Measurements from ENCODE around the gene ANGPTL8. TPM values are rescaled to one million over a fixed set of nuclear protein-coding genes. Genes with fewer than 3 reads are reported as not detected.

ANGPTL8 gene
- total RNA-seq, 6 experiments from 2014 or later = 56.7 to 287 (median 140) TPM

GRCh38 chr19:11279505-11280236, 40.3 kb downstream of the ANGPTL8 start:
- H3K27me3 ChIP-seq = no peaks in the 10 kb centered on the region
- no peak for TF ChIP-seq POLR2A (IDR thresholded peaks at IDR 0.05)
- TF ChIP-seq CTCF (IDR thresholded peaks at IDR 0.05) = no peak
- ATAC-seq = peak in 2 of 4 donors; percentile 23 to 28
- DNase-seq = no peak
- H3K4me1 ChIP-seq = no peaks in the 10 kb centered on the region
- H3K9me3 ChIP-seq = no peaks in the 10 kb centered on the region
- peak overlapping the region in 1 of 3 donors; percentile 4 for H3K27ac ChIP-seq
- 26% methylated on average over 5 of the region's 5 CpGs for whole genome bisulfite sequencing (ENCODE audit: insufficient coverage, low coverage, low lambda C conversion rate, missing lambda C conversion rate)
- no peak overlapping the region for H3K4me3 ChIP-seq
- intact Hi-C loops (cut with DNase I) = no loop called here
- no peaks in the 10 kb centered on the region for H3K36me3 ChIP-seq

GRCh38 chr19:11281356-11282049, 42.1 kb downstream of the ANGPTL8 start:
- 53% methylated on average over 7 of the region's 11 CpGs for WGBS (ENCODE audit: insufficient coverage, low coverage, low lambda C conversion rate, missing lambda C conversion rate)
- no peak for DNase-seq
- Histone ChIP-seq H3K4me1 (no peaks in the 10 kb centered on the region), H3K27me3 (no peaks in the 10 kb centered on the region), H3K9me3 (no peaks in the 10 kb centered on the region), H3K27ac (no peak overlapping the region), H3K4me3 (no peak overlapping the region), H3K36me3 (no peaks in the 10 kb centered on the region)
- intact Hi-C loops (cut with DNase I) = no loop called here
- TF ChIP-seq CTCF (IDR thresholded peaks at IDR 0.05) = no peak
- ATAC-seq = no peak

- no peak for ATAC-seq
- no peak for DNase-seq
- WGBS (ENCODE audit: insufficient coverage, low coverage, low lambda C conversion rate, missing lambda C conversion rate) = 82% methylated on average over 5 of the region's 6 CpGs
- Histone ChIP-seq H3K27me3 (no peaks in the 10 kb centered on the region), H3K36me3 (no peaks in the 10 kb centered on the region), H3K4me1 (no peaks in the 10 kb centered on the region), H3K27ac (no peak overlapping the region), H3K9me3 (no peaks in the 10 kb centered on the region), H3K4me3 (no peak overlapping the region)
- no peak for TF ChIP-seq CTCF (IDR thresholded peaks at IDR 0.05)
- TF ChIP-seq POLR2A (IDR thresholded peaks at IDR 0.05) = no peak
- intact Hi-C loops (cut with DNase I) = no loop called here
Observed at GRCh38 chr19:11284515-11284914, 45.1 kb downstream of the ANGPTL8 start.

DNA sequence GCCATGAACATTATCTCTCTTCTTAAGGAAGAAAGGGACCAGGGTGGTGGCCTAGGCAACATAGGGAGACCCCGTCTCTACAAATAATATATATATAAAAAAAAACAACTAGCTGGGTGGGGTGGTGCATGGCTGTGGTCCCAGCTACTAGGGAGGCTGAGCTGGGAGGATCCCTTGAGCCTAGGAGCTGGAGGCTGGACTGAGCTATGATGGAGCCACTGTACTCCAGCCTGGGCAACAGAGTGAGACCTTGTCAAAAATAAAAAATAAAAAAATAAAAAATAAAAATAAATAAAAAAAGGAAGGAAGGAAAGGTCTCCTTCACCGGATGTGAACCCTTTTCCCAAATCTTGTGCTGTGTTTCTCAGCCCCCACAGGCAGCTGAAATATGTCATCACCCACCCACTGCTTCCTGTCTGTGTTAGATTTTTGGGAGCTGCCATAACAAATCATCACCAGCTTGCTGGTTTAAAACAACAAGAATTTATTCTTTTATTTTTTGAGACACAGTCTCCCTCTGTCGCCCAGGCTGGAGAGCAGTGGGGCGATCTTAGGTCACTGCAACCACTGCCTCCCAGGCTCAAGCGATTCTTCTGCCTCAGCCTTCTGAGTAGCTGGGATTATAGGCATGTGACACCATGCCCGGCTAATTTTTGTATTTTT, 47.0 kb downstream of the ANGPTL8 start:
- no peaks in the 10 kb centered on the region for H3K36me3 ChIP-seq
- ATAC-seq (peak; percentile 53 to 79 (median 65)), DNase-seq (no peak)
- peak in 2 of 4 donors; percentile 27 to 32 for TF ChIP-seq CTCF (IDR thresholded peaks at IDR 0.05)
- no peak for TF ChIP-seq POLR2A (IDR thresholded peaks at IDR 0.05)
- no peaks in the 10 kb centered on the region for H3K9me3 ChIP-seq
- H3K27me3 ChIP-seq = no peaks in the 10 kb centered on the region
- 35% methylated on average over 3 of the region's 6 CpGs for WGBS (ENCODE audit: insufficient coverage, low coverage, low lambda C conversion rate, missing lambda C conversion rate)
- H3K4me1 ChIP-seq = no peaks in the 10 kb centered on the region
- H3K4me3 ChIP-seq = no peak overlapping the region
- H3K27ac ChIP-seq = peak overlapping the region in 1 of 3 donors; percentile 22
- intact Hi-C loops (cut with DNase I) = no loop called here
